MCF 10A (cell line): ENCODE measurements around the gene OXT. TPM values are rescaled to one million over a fixed set of nuclear protein-coding genes. Genes with fewer than 3 reads are reported as not detected.

Experiments
- BruUV-seq: library from RNA; stranded (reverse); fragments of 400-500 nt; replicated peaks from 2 replicates; lab custom pipeline; 2021; lab: Mats Ljungman, UMichigan
- CTCF ChIA-PET: fragments of 300-600 bp; sonication (Branson Sonifier 250); formaldehyde crosslinking; extraction: SDS; loops from one replicate; lab custom pipeline; 2021; ENCODE audit warnings: antibody characterized with exemption, inconsistent platforms; lab: Yijun Ruan, JAX
- POLR2A ChIA-PET: fragments of 300-600, 350-650 bp; sonication (Branson Sonifier 250); formaldehyde crosslinking; extraction: SDS; loops from one replicate; lab custom pipeline; 2020; ENCODE audit warnings: antibody characterized with exemption, inconsistent platforms; lab: Yijun Ruan, JAX
- DNase-seq: peaks from one replicate; pipeline ENCODE4 v3.0.0-alpha.2; 2018; ENCODE audit not compliant: unreplicated experiment
- H3K27ac Mint-ChIP-seq: one replicate; pipeline ENCODE4 v1.8.0; 2022; ENCODE audit warnings: mild to moderate bottlenecking, low read depth, mixed read lengths; ENCODE audit not compliant: unreplicated experiment
- H3K27me3 Mint-ChIP-seq: one replicate; pipeline ENCODE4 v1.8.0; 2022; ENCODE audit warnings: mixed read lengths; ENCODE audit not compliant: insufficient read depth, unreplicated experiment
- H3K36me3 Mint-ChIP-seq: one replicate; pipeline ENCODE4 v1.8.0; 2022; ENCODE audit warnings: mild to moderate bottlenecking, moderate library complexity, mixed read lengths; ENCODE audit not compliant: insufficient read depth, unreplicated experiment
- H3K4me1 Mint-ChIP-seq: one replicate; pipeline ENCODE4 v1.8.0; 2022; ENCODE audit warnings: mixed read lengths; ENCODE audit not compliant: insufficient read depth, unreplicated experiment
- H3K4me3 Mint-ChIP-seq: one replicate; pipeline ENCODE4 v1.8.0; 2022; ENCODE audit warnings: mild to moderate bottlenecking, moderate library complexity, mixed read lengths; ENCODE audit not compliant: unreplicated experiment
- H3K9me3 Mint-ChIP-seq: one replicate; pipeline ENCODE4 v1.8.0; 2022; ENCODE audit warnings: mixed read lengths; ENCODE audit not compliant: unreplicated experiment
- CTCF ChIP-seq: fragments of 200-600 bp; IDR thresholded peaks from one replicate; pipeline ENCODE4 v1.8.0; 2022; ENCODE audit warnings: antibody characterized with exemption, mild to moderate bottlenecking; ENCODE audit not compliant: unreplicated experiment
- intact Hi-C: fragments of 100-400 bp; cut with micrococcal nuclease; formaldehyde crosslinking; loops from 2 replicates; pipeline ENCODE4 v1.14.1; 2022
- total RNA-seq: library from RNA; stranded (reverse); gene quantifications from 2 replicates; pipeline ENCODE4 v1.2.3, GENCODE V29; 2022

The OXT gene
- total RNA-seq, 1 experiment from 2014 or later, result not detected

GRCh38 chr20:3031524-3032147 lies 39.8 kb upstream of the OXT start:
- CTCF ChIA-PET, result interaction anchor here (0.6 kb wide), 1 partner anchor 113 kb away, joined by 4 read pairs; no protein-coding TSS in a partner anchor

GRCh38 chr20:3032624-3033023 lies 38.8 kb upstream of the OXT start:
- no peak overlapping the region for H3K4me3 Mint-ChIP-seq
- POLR2A ChIA-PET, result no interaction called here
- intact Hi-C loops, result no loop called here
- H3K27me3 Mint-ChIP-seq, result no peaks in the 10 kb centered on the region
- CTCF ChIA-PET, result no interaction called here
- H3K36me3 Mint-ChIP-seq, result peaks cover 17% of the 10 kb centered on the region
- TF ChIP-seq CTCF, result no peak
- no peak overlapping the region for H3K27ac Mint-ChIP-seq
- H3K9me3 Mint-ChIP-seq, result no peaks in the 10 kb centered on the region
- no TSS peak for BruUV-seq
- DNase-seq, result no peak
- H3K4me1 Mint-ChIP-seq, result no peaks in the 10 kb centered on the region

More at GRCh38 chr20:3031524-3032147, 39.8 kb upstream of the OXT start:
- Mint-ChIP-seq H3K4me1 (no peaks in the 10 kb centered on the region), H3K27me3 (no peaks in the 10 kb centered on the region), H3K27ac (no peak overlapping the region), H3K36me3 (peaks cover 24% of the 10 kb centered on the region), H3K4me3 (no peak overlapping the region), H3K9me3 (no peaks in the 10 kb centered on the region)
- POLR2A ChIA-PET, result no interaction called here
- BruUV-seq, result no TSS peak
- intact Hi-C loops, result no loop called here
- TF ChIP-seq CTCF, result no peak
- DNase-seq, result no peak

GRCh38 chr20:3037654-3038053 lies 33.8 kb upstream of the OXT start:
- Mint-ChIP-seq H3K36me3 (peaks cover 29% of the 10 kb centered on the region), H3K4me3 (no peak overlapping the region), H3K27me3 (no peaks in the 10 kb centered on the region), H3K4me1 (peaks cover 6% of the 10 kb centered on the region), H3K9me3 (no peaks in the 10 kb centered on the region), H3K27ac (no peak overlapping the region)
- ChIA-PET CTCF (interaction anchor here (0.8 kb wide), 1 partner anchor 79 kb away, joined by 4 read pairs; no protein-coding TSS in a partner anchor), POLR2A (interaction anchor here (0.7 kb wide), 1 partner anchor 151 kb away, joined by 3 read pairs; no protein-coding TSS in a partner anchor)
- no peak for TF ChIP-seq CTCF
- BruUV-seq, result no TSS peak
- no peak for DNase-seq
- intact Hi-C loops, result no loop called here

- BruUV-seq, result TSS peak; percentile 62
- TF ChIP-seq CTCF, result no peak
- intact Hi-C loops, result no loop called here
- POLR2A ChIA-PET, result no interaction called here
- H3K4me3 Mint-ChIP-seq, result no peak overlapping the region
- H3K36me3 Mint-ChIP-seq, result peaks cover 29% of the 10 kb centered on the region
- peaks cover 6% of the 10 kb centered on the region for H3K4me1 Mint-ChIP-seq
- no peaks in the 10 kb centered on the region for H3K27me3 Mint-ChIP-seq
- no peaks in the 10 kb centered on the region for H3K9me3 Mint-ChIP-seq
- DNase-seq, result no peak
- H3K27ac Mint-ChIP-seq, result no peak overlapping the region
- CTCF ChIA-PET, result interaction anchor here (1.3 kb wide), 1 partner anchor 15 kb away, joined by 5 read pairs; no protein-coding TSS in a partner anchor
Observed at GRCh38 chr20:3038454-3038853, 33.0 kb upstream of the OXT start.
